Pons (tissue), 1 donor: ENCODE measurements around the gene ACSS3.
"Not testable (repeated sequence)": the region's sequence is repeated elsewhere in the genome, so short reads cannot be mapped to it uniquely, and the experiment has no call there.

ENCODE experiments used
- DNase-seq: peaks from one replicate; pipeline ENCODE4 v3.0.0-alpha.2; 2016; ENCODE audit warnings: low spot score

Gene ACSS3

GRCh38 chr12:81077686-81078441 lies at the start of gene ACSS3:
Gene ACSS3, plus strand, starts transcription at chr12:81078079. Its CDS starts 42 bp downstream, at chr12:81078121.
- no peak for DNase-seq

- DNase-seq, result no peak
Observed at GRCh38 chr12:81034926-81035325, 43.0 kb upstream of the ACSS3 start.

GRCh38 chr12:81039231-81039630 lies 38.6 kb upstream of the ACSS3 start:
- no peak for DNase-seq

- no peak for DNase-seq
Observed at GRCh38 chr12:81043979-81044740, 33.7 kb upstream of the ACSS3 start.

- not testable (repeated sequence) for DNase-seq
Observed at GRCh38 chr12:81064971-81065370, 12.9 kb upstream of the ACSS3 start.

- DNase-seq, result no peak
Observed at GRCh38 chr12:81070846-81071245, 7.0 kb upstream of the ACSS3 start.

- DNase-seq, result no peak
Observed at GRCh38 chr12:81075539-81075938, 2.3 kb upstream of the ACSS3 start.

GRCh38 chr12:81077329-81077685 lies 572 bp upstream of the ACSS3 start:
- DNase-seq, result peak; percentile 19

GRCh38 chr12:81078469-81079196 lies 754 bp downstream of the ACSS3 start:
- DNase-seq, result no peak

GRCh38 chr12:81079280-81080076 lies 1.6 kb downstream of the ACSS3 start:
- DNase-seq, result no peak

GRCh38 chr12:81080431-81080983 lies 2.6 kb downstream of the ACSS3 start:
- DNase-seq, result no peak

- DNase-seq, result no peak
Observed at GRCh38 chr12:81081726-81082125, 3.8 kb downstream of the ACSS3 start.

- DNase-seq, result no peak
Observed at GRCh38 chr12:81083018-81083417, 5.1 kb downstream of the ACSS3 start.

GRCh38 chr12:81083906-81084513 lies 6.1 kb downstream of the ACSS3 start:
- no peak for DNase-seq

- no peak for DNase-seq
Observed at GRCh38 chr12:81084811-81085350, 7.0 kb downstream of the ACSS3 start.

GRCh38 chr12:81085832-81086231 lies 8.0 kb downstream of the ACSS3 start:
- no peak for DNase-seq

- no peak for DNase-seq
Observed at GRCh38 chr12:81086342-81086741, 8.5 kb downstream of the ACSS3 start.

- no peak for DNase-seq
Observed at GRCh38 chr12:81088221-81088620, 10.3 kb downstream of the ACSS3 start.

- DNase-seq, result no peak
Observed at GRCh38 chr12:81089412-81089811, 11.5 kb downstream of the ACSS3 start.

- DNase-seq, result no peak
Observed at GRCh38 chr12:81092053-81092452, 14.2 kb downstream of the ACSS3 start.
